Ramos (cell line): ENCODE measurements around the gene FABP2.

Experiments used
- in situ Hi-C: fragments of 300-500 bp; cut with MboI; formaldehyde crosslinking; loops from one replicate; pipeline ENCODE4 v1.14.3; 2022; ENCODE audit warnings: low sequenced_read_pairs; ENCODE audit not compliant: unreplicated experiment

The FABP2 gene

GRCh38 chr4:119271361-119272085 is 50.4 kb downstream of the FABP2 start:
- in situ Hi-C loops = no loop called here

- in situ Hi-C loops = no loop called here
Measured at GRCh38 chr4:119268466-119268865, 53.5 kb downstream of the FABP2 start.
